Retinal pigment epithelial cell (primary cell): ENCODE results near the gene BACE2.

Source experiments
- DNase-seq: peaks from one replicate; pipeline ENCODE4 v3.0.0-alpha.2; 2010; ENCODE audit warnings: low read depth
- H3K4me3 ChIP-seq: 2 replicates; pipeline ENCODE4 v1.5.1; 2011; ENCODE audit warnings: mild to moderate bottlenecking, low read length, control low read depth, moderate library complexity
- TF ChIP-seq, protein P1 (sequence below): conservative IDR thresholded peaks from 2 replicates; pipeline ENCODE4 v1.5.1; 2011; ENCODE audit warnings: low read depth, low read length, control low read depth, inconsistent platforms

The BACE2 gene

DNA sequence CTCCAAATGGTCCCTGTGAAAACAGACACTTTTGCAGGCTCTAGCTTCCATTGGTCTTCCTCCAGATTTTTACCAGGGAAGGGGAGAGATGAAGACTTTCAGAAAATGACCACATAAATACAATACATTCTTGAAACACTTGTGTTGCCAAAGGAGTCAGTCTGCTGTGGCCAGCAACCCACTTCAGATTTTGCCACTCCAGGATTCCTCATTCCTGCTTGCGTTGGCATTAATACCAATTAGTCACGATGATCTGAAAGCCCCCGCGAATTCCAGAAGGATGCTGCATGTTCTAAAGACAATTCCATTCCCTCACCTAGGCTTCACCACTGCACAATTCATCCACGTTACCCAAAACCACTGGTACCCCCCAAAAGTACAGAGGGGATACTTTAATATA is 7.9 kb upstream of the BACE2 start:
- no peak for DNase-seq
- no peak overlapping the region for H3K4me3 ChIP-seq

DNA sequence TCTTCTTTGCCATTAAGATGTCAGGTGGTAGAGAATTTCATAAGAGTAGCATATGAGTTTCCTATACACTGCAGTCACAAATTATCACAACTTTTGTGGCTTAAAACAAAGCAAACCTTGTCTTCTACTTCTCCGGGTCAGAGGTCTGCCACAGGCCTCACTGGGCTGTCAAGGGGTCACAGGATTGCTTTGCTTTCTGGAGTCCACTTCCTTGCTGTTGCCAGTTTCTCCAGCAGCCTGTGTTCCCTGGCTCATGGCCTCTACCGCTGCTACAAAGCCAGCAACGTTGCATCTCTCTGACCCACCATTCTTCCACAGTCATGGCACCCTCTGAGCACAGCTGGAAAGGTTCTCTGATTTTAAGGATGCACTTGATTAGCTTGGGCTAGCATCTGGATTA is 6.5 kb upstream of the BACE2 start:
- DNase-seq, result no peak
- no peak overlapping the region for H3K4me3 ChIP-seq
- TF ChIP-seq, protein P1, sequence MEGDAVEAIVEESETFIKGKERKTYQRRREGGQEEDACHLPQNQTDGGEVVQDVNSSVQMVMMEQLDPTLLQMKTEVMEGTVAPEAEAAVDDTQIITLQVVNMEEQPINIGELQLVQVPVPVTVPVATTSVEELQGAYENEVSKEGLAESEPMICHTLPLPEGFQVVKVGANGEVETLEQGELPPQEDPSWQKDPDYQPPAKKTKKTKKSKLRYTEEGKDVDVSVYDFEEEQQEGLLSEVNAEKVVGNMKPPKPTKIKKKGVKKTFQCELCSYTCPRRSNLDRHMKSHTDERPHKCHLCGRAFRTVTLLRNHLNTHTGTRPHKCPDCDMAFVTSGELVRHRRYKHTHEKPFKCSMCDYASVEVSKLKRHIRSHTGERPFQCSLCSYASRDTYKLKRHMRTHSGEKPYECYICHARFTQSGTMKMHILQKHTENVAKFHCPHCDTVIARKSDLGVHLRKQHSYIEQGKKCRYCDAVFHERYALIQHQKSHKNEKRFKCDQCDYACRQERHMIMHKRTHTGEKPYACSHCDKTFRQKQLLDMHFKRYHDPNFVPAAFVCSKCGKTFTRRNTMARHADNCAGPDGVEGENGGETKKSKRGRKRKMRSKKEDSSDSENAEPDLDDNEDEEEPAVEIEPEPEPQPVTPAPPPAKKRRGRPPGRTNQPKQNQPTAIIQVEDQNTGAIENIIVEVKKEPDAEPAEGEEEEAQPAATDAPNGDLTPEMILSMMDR, result no peak

More for the DNA sequence above, 7.9 kb upstream of the BACE2 start:
- TF ChIP-seq, protein P1, result no peak

DNA sequence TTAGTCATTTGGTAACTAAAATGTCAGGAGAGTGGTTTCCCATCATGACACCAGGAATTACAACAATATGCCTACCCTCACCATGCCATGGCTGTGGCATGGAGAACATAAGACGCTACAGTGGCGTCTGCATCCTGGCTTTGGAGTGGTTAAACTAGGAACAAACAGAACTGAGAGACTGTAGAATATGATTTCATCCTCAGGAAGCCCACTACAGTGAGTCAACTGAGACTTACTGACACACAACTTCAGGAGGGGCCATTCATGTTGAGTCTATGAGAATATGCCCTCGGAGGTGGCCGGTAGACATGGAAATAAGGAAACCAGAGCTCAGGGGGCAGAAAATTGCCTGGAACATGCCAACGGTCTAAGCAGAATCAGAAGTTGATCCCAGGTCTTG is 5.9 kb upstream of the BACE2 start:
- TF ChIP-seq, protein P1, result no peak
- no peak overlapping the region for H3K4me3 ChIP-seq
- DNase-seq, result no peak

DNA sequence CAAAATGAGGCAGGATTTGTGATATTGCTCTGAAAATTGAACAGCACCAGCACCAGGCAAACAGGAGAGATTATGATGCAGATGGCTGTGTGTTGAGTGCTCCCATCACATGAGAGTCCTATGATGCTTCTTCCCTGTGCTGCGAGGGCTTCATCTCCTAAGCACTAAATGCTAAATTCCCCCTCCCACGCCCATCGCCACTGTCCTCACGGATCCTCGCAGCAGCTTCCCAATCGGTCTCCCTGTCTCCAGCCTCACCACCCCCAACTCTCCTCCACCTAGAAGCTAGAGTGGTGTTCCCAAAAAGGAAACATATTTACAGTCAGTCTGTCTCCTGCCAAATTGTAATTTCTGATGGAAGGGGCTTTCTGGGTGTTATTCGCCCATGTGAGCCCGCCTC is 4.9 kb upstream of the BACE2 start:
- no peak overlapping the region for H3K4me3 ChIP-seq
- no peak for DNase-seq
- TF ChIP-seq, protein P1, result no peak

DNA sequence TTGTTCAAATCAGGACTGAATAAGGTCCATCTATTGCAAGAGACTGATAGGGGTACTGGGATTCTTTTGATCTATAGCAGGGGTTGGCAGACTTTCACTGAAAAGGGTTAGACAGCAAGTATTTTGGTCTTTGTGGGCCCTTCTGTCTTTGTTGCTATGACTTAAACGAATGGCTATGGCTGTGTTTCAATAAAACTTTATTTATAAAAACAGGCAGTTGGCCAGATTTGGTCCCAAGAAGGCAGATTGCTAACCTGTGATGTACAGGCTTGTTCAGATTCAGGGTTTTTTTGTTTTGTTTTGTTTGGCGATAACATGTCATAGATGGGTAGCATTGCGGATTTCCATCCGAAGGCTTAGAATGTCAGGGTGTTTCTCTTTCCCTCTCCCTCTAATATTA is 3.9 kb upstream of the BACE2 start:
- no peak overlapping the region for H3K4me3 ChIP-seq
- TF ChIP-seq, protein P1, result no peak
- DNase-seq, result no peak

DNA sequence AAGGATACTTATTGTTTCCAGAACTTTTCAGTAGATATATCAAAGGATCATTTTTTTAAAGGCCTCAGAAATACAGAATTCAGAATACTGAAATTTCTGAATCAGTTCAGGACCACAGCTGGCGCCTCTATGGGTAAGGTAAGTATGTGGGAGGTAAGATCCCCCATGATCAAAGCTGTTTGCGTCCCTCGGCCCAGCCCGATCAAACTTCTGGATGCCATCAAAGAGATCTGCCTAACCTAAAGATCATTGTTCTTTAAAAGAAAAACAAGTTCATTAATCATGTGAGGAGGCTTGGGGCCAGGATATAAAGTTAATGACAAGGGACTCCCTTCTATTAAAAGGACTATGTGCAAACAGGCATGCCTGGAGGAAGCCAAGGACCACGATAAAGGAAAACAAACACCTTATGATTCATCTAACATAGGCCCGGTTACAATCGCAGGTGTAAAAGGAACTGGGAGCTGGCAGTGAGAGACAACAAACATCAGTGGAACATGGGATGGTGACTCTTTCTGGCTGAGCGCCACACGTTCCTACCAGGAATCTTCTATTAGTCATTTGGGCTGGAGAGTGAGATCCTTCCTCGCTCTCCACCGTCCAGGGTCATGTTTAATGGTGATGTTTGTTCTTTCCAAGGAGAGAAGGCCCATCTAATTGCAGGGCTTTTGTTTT is 2.8 kb upstream of the BACE2 start:
- DNase-seq, result no peak
- H3K4me3 ChIP-seq, result no peak overlapping the region
- TF ChIP-seq, protein P1, result no peak

DNA sequence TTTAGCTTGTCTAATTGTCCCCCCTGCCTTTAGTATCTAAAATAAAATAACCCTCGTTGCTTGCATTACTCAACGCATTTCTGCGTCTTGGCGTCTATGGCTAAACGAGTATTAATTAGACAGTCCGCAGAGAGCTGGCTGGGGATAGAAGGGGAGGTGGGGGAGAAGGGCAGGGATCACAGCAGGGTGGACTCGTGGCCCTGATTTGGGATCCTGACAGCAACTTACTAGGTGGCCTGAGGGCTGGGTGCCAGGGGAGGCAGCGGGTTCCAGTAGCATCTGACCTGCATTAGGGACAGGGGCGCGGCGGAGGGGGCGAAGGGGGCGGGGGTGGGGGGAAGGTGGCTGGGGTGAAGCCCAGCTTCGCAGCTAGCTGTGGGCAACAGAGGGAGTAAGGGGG is 1.1 kb upstream of the BACE2 start:
- peak overlapping the region; percentile 69 for H3K4me3 ChIP-seq
- DNase-seq, result no peak
- TF ChIP-seq, protein P1, result no peak
